CD14-positive monocyte (primary cell): ENCODE measurements around the gene UBE2J1. TPM values are rescaled to one million over a fixed set of nuclear protein-coding genes. Genes with fewer than 3 reads are reported as not detected.

Experiments
- DNase-seq, 3 donors: peaks; one replicate each; pipeline ENCODE4 v3.0.0-alpha.2; 2011 to 2022
- H2AFZ ChIP-seq: 2 replicates; pipeline ENCODE4 v1.6.0; 2012; ENCODE audit warnings: mild to moderate bottlenecking, low read depth, low read length, inconsistent platforms; ENCODE audit not compliant: insufficient read depth, poor library complexity, severe bottlenecking
- H3K27ac ChIP-seq, 2 donors: 1 replicate in 1 of 2; 2 replicates in 1 of 2; pipeline ENCODE4 v1.5.1; 2012 to 2013; ENCODE audit warnings: low read length in 2 of 2, control low read depth in 1 of 2, inconsistent platforms in 1 of 2, low read depth in 1 of 2, mild to moderate bottlenecking in 1 of 2
- H3K27me3 ChIP-seq, 2 donors: one replicate each; pipeline versions ENCODE4 v1.6.0 to v1.6.1; 2011 to 2013; ENCODE audit warnings: low read length in 2 of 2; ENCODE audit not compliant: control insufficient read depth in 2 of 2, insufficient read depth in 2 of 2
- H3K36me3 ChIP-seq, 2 donors: replicated peaks in 1 of 2; 1 replicate in 1 of 2; 2 replicates in 1 of 2; pipeline versions ENCODE4 v1.5.1 to v1.6.1; 2012 to 2013; ENCODE audit warnings: low read length in 2 of 2, control low read depth in 1 of 2, inconsistent platforms in 1 of 2, mild to moderate bottlenecking in 1 of 2; ENCODE audit not compliant: insufficient read depth in 2 of 2, control insufficient read depth in 1 of 2
- H3K4me1 ChIP-seq, 2 donors: 1 replicate in 1 of 2; 2 replicates in 1 of 2; pipeline versions ENCODE4 v1.5.1 to v1.6.1; 2012 to 2013; ENCODE audit warnings: low read length in 2 of 2, control low read depth in 1 of 2, inconsistent platforms in 1 of 2, mild to moderate bottlenecking in 1 of 2, moderate library complexity in 1 of 2; ENCODE audit not compliant: insufficient read depth in 2 of 2, control insufficient read depth in 1 of 2
- H3K4me2 ChIP-seq: replicated peaks from 2 replicates; pipeline ENCODE3; 2012; ENCODE audit warnings: low read length, moderate library complexity, mild to moderate bottlenecking; ENCODE audit not compliant: poor library complexity, severe bottlenecking; ENCODE audit errors: extremely low read depth
- H3K4me3 ChIP-seq, 3 experiments: fragments of 200-600 bp in 1 of 3; sonication (generic) in 1 of 3; replicated peaks in 1 of 3; 1 replicate in 2 of 3; 2 replicates in 1 of 3; pipeline ENCODE4 v1.5.1; 2011 to 2013; ENCODE audit warnings: low read length in 3 of 3, mild to moderate bottlenecking in 3 of 3, control low read depth in 2 of 3, low read depth in 2 of 3, inconsistent platforms in 1 of 3, moderate library complexity in 1 of 3
- H3K79me2 ChIP-seq: 2 replicates; pipeline ENCODE4 v1.6.0; 2012; ENCODE audit warnings: mild to moderate bottlenecking, control low read depth, inconsistent platforms, low read length, moderate library complexity; ENCODE audit not compliant: insufficient read depth
- H3K9ac ChIP-seq: 2 replicates; pipeline ENCODE4 v1.6.0; 2017; ENCODE audit warnings: low read length, mild to moderate bottlenecking; ENCODE audit not compliant: insufficient read depth, poor library complexity, severe bottlenecking
- H3K9me3 ChIP-seq, 2 donors: replicated peaks in 1 of 2; 1 replicate in 1 of 2; 2 replicates in 1 of 2; pipeline versions ENCODE4 v1.5.1 to v1.6.1; 2012 to 2013; ENCODE audit warnings: low read length in 2 of 2, control low read depth in 1 of 2; ENCODE audit not compliant: control insufficient read depth in 1 of 2, insufficient read depth in 1 of 2
- H4K20me1 ChIP-seq: 2 replicates; pipeline ENCODE4 v1.6.0; 2012; ENCODE audit warnings: mild to moderate bottlenecking, low read length, control low read depth, moderate library complexity; ENCODE audit not compliant: insufficient read depth
- H3K27ac Mint-ChIP-seq, 7 donors: one replicate each; pipeline ENCODE4 v1.8.0; 2020; ENCODE audit warnings: mild to moderate bottlenecking in 7 of 7, mixed read lengths in 7 of 7, moderate library complexity in 6 of 7, inconsistent platforms in 2 of 7
- H3K27me3 Mint-ChIP-seq, 3 donors: one replicate each; pipeline ENCODE4 v1.8.0; 2021 to 2022; ENCODE audit warnings: low read depth in 3 of 3, mild to moderate bottlenecking in 3 of 3, mixed read lengths in 3 of 3, moderate library complexity in 3 of 3, inconsistent platforms in 1 of 3
- H3K36me3 Mint-ChIP-seq, 2 donors: one replicate each; pipeline ENCODE4 v1.8.0; 2020; ENCODE audit warnings: mixed read lengths in 2 of 2, inconsistent platforms in 1 of 2, mild to moderate bottlenecking in 1 of 2
- H3K4me1 Mint-ChIP-seq: one replicate; pipeline ENCODE4 v1.8.0; 2020; ENCODE audit warnings: mild to moderate bottlenecking, mixed read lengths
- H3K4me3 Mint-ChIP-seq, 2 donors: one replicate each; pipeline ENCODE4 v1.8.0; 2020; ENCODE audit warnings: mild to moderate bottlenecking in 2 of 2, mixed read lengths in 2 of 2, moderate library complexity in 1 of 2
- H3K9me3 Mint-ChIP-seq, 7 donors: one replicate each; pipeline ENCODE4 v1.8.0; 2020 to 2022; ENCODE audit warnings: mixed read lengths in 7 of 7, mild to moderate bottlenecking in 6 of 7, moderate library complexity in 6 of 7, inconsistent platforms in 2 of 7
- WGBS: methylation state at CpG from one replicate; pipeline ENCODE4 v1.1.5; 2013; ENCODE audit warnings: missing lambda C conversion rate; ENCODE audit not compliant: insufficient coverage; 5-methylcytosine and 5-hydroxymethylcytosine counted together
- intact Hi-C, 2 donors: fragments of 100-400 bp; cut with micrococcal nuclease; formaldehyde crosslinking; loops; one replicate each; pipeline versions ENCODE4 v1.15.0 to v1.15.1; 2023
- polyA minus RNA-seq: library from RNA; depleted of rRNA, polyadenylated mRNA; stranded (reverse); fragments of >200 nt; gene quantifications from 2 replicates; pipeline ENCODE4 v1.2.3, GENCODE V29; 2012
- polyA plus RNA-seq, 3 donors: library from polyadenylated mRNA; depleted of rRNA in 1 of 3; unstranded in 2 of 3; stranded (reverse) in 1 of 3; fragments of 300-500 nt in 2 of 3; fragments of >200 nt in 1 of 3; fragmentation: Illumina TruSeq in 2 of 3; gene quantifications; 1 replicate in 2 of 3; 2 replicates in 1 of 3; pipeline ENCODE4 v1.2.3, GENCODE V29; 2012 to 2021
- total RNA-seq, 12 experiments: library from RNA in 1 of 12; stranded (reverse) in 1 of 12; fragments of 120-200 nt in 1 of 12; gene quantifications; one replicate each; pipeline ENCODE4 v1.2.4 and lab custom pipeline; 2013 to 2026; ENCODE audit warnings: mixed read lengths in 6 of 12, inconsistent platforms in 1 of 12
- TF ChIP-seq, protein P1 (sequence below): fragments of 200-600 bp; IDR thresholded peaks from one replicate; pipeline ENCODE4 v1.8.0; 2022; ENCODE audit warnings: antibody characterized with exemption, mild to moderate bottlenecking

Gene UBE2J1, protein sequence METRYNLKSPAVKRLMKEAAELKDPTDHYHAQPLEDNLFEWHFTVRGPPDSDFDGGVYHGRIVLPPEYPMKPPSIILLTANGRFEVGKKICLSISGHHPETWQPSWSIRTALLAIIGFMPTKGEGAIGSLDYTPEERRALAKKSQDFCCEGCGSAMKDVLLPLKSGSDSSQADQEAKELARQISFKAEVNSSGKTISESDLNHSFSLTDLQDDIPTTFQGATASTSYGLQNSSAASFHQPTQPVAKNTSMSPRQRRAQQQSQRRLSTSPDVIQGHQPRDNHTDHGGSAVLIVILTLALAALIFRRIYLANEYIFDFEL
- total RNA-seq (2013), result 51.9 TPM
- polyA plus RNA-seq, result 10 to 100 TPM; 44.8 to 80.5 (median 66.1) TPM
- polyA minus RNA-seq, result 42.3 and 53.5 TPM in 2 replicates
- total RNA-seq (lab: John Stamatoyannopoulos, UW), result 105 to 239 (median 202) reads per million in 11 experiments

- H3K9ac ChIP-seq, result peak within 1 kb of the TSS; percentile 96
- Mint-ChIP-seq H3K9me3 (peaks cover 0 to 5% (median 0%) of the 10 kb centered on the region in 7 donors), H3K27ac (peak within 1 kb of the TSS; percentile 93 to 98 (median 96)), H3K4me3 (peak within 1 kb of the TSS; percentile 94 to 95), H3K36me3 (peaks cover 11% of the 10 kb centered on the region in 2 donors), H3K27me3 (peaks cover 0 to 7% (median 1%) of the 10 kb centered on the region in 3 donors), H3K4me1 (peaks cover 58% of the 10 kb centered on the region)
- H3K36me3 ChIP-seq, result no peaks in the 10 kb centered on the region
- H3K4me3 ChIP-seq, result peak within 1 kb of the TSS; percentile 97 to 100 (median 97)
- under 1% methylated on average over 102 of the region's 102 CpGs for WGBS
- peak within 1 kb of the TSS; percentile 98 for H3K4me2 ChIP-seq
- H3K4me1 ChIP-seq, result peaks cover 39 to 52% of the 10 kb centered on the region in 2 donors
- H3K9me3 ChIP-seq, result no peaks in the 10 kb centered on the region
- H3K79me2 ChIP-seq, result peaks cover 57% of the 10 kb centered on the region
- H2AFZ ChIP-seq, result peak within 1 kb of the TSS; percentile 79
- peak; percentile 89 to 94 (median 94) for DNase-seq
- intact Hi-C loops, result loop anchor here (10.0 kb wide), 2 partner anchors 268 to 282 kb away; partner anchors contain the start of genes PNRC1 (in 2 of the 2) and LYRM2 (in 1 of the 2)
- peaks cover 41% of the 10 kb centered on the region for H4K20me1 ChIP-seq
- TF ChIP-seq, protein P1, sequence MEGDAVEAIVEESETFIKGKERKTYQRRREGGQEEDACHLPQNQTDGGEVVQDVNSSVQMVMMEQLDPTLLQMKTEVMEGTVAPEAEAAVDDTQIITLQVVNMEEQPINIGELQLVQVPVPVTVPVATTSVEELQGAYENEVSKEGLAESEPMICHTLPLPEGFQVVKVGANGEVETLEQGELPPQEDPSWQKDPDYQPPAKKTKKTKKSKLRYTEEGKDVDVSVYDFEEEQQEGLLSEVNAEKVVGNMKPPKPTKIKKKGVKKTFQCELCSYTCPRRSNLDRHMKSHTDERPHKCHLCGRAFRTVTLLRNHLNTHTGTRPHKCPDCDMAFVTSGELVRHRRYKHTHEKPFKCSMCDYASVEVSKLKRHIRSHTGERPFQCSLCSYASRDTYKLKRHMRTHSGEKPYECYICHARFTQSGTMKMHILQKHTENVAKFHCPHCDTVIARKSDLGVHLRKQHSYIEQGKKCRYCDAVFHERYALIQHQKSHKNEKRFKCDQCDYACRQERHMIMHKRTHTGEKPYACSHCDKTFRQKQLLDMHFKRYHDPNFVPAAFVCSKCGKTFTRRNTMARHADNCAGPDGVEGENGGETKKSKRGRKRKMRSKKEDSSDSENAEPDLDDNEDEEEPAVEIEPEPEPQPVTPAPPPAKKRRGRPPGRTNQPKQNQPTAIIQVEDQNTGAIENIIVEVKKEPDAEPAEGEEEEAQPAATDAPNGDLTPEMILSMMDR, result no peak
- H3K27ac ChIP-seq, result peak within 1 kb of the TSS; percentile 77 to 91
- H3K27me3 ChIP-seq, result no peaks in the 10 kb centered on the region
Observed at GRCh38 chr6:89352278-89353117, at the start of gene UBE2J1. UBE2J1 (minus strand) TSS chr6:89352722; CDS start chr6:89352569, 153 bp downstream.

GRCh38 chr6:89400912-89401399, 48.4 kb upstream of the UBE2J1 start:
- intact Hi-C loops, result no loop called here

More at GRCh38 chr6:89400912-89401399, 48.4 kb upstream of the UBE2J1 start:
- Histone ChIP-seq H2AFZ (no peak overlapping the region), H4K20me1 (peaks cover 20% of the 10 kb centered on the region), H3K27ac (peak overlapping the region in 1 of 2 donors; percentile 27), H3K4me2 (no peak overlapping the region), H3K36me3 (no peaks in the 10 kb centered on the region), H3K9me3 (no peaks in the 10 kb centered on the region), H3K9ac (no peak overlapping the region), H3K27me3 (no peaks in the 10 kb centered on the region), H3K4me3 (no peak overlapping the region), H3K4me1 (peaks cover 13 to 17% of the 10 kb centered on the region in 2 donors), H3K79me2 (peaks cover 87% of the 10 kb centered on the region)
- peaks cover 0 to 4% (median 0%) of the 10 kb centered on the region in 7 donors for H3K9me3 Mint-ChIP-seq
- no peaks in the 10 kb centered on the region for H3K27me3 Mint-ChIP-seq
- H3K4me3 Mint-ChIP-seq, result no peak overlapping the region
- peaks cover 3% of the 10 kb centered on the region in 2 donors for H3K36me3 Mint-ChIP-seq
- peak in 2 of 3 donors; percentile 31 to 52 for DNase-seq
- TF ChIP-seq, protein P1, result no peak
- 0% methylated on average over 2 of the region's 6 CpGs for WGBS
- peaks cover 44% of the 10 kb centered on the region for H3K4me1 Mint-ChIP-seq
- H3K27ac Mint-ChIP-seq, result peak overlapping the region in 5 of 7 donors; percentile 1 to 55 (median 21)
